ENCODE data around the gene BUD13. TPM values are rescaled to one million over a fixed set of nuclear protein-coding genes. Genes with fewer than 3 reads are reported as not detected.

BUD13 gene
- total RNA-seq, 1 experiment from 2014 or later = 22.9 TPM

DNA sequence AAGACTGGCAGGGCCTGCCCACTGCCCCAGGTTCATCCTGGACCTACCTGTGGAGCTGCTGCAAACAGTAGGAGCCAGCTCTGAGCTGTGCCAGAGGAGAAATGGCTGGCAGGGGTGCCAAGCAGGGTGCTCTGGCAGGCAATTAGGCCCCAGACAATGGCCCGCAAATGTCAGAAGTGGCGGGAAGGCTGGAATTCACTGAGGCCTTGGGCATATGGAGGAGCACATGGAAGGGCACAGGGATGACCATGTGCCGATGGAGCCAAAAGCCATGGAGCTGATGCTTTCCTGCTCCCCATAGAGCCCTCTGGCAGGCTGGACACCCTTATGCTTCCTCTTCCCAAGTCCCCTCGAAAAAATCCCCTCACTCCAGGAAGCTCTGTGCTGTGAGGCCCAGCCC, 62.0 kb downstream of the BUD13 start:
- ChIA-PET CTCF (no interaction called here), RAD21 (ENCODE audit: low non-redundant PET in 1 of 2, low total read pairs in 2 of 2, uncharacterized antibody in 2 of 2, unreplicated experiment in 2 of 2) (no interaction called here), POLR2A (no interaction called here)
- intact Hi-C loops (cut with micrococcal nuclease) = no loop called here
- H3K36me3 ChIP-seq (ENCODE audit: control insufficient read depth in 1 of 2, insufficient read depth in 2 of 2, low read length in 2 of 2) = no peaks in the 10 kb centered on the region
- no peak overlapping the region for H2AFZ ChIP-seq (ENCODE audit: low read depth, low read length, poor library complexity, severe bottlenecking)
- H3K9me3 ChIP-seq (ENCODE audit: control insufficient read depth in 1 of 2, insufficient read depth in 1 of 2, low read depth in 1 of 2, low read length in 2 of 2) = no peaks in the 10 kb centered on the region
- H3K27me3 ChIP-seq (ENCODE audit: insufficient read depth, low read length) = no peaks in the 10 kb centered on the region
- ATAC-seq (no peak), DNase-seq (ENCODE audit: low read depth, low spot score) (no peak)
- H3K9ac ChIP-seq (ENCODE audit: low read length) = no peak overlapping the region
- no peaks in the 10 kb centered on the region for H3K4me1 ChIP-seq (ENCODE audit: control insufficient read depth in 1 of 2, insufficient read depth in 2 of 2, low read length in 2 of 2)
- no peak overlapping the region for H3K4me2 ChIP-seq (ENCODE audit: low read length)
- TF ChIP-seq CEBPB (IDR thresholded peaks at IDR 0.05; ENCODE audit: low read depth) (no peak), EZH2 (IDR thresholded peaks at IDR 0.05) (no peak), ZNF274 (IDR thresholded peaks at IDR 0.05; ENCODE audit: low read depth, low read length) (no peak), MAX (IDR thresholded peaks at IDR 0.05) (no peak), EZH2phosphoT487 (IDR thresholded peaks at IDR 0.05; ENCODE audit: borderline replicate concordance) (no peak), RAD21 (IDR thresholded peaks at IDR 0.05; ENCODE audit: low read depth) (no peak)
- no peak overlapping the region for H3K4me3 ChIP-seq (replicated peaks in 1 of 2; ENCODE audit: low read depth in 1 of 2, low read length in 2 of 2)
- H3K27ac ChIP-seq (ENCODE audit: low read depth, low read length) = no peak overlapping the region
- H3K9me2 ChIP-seq (ENCODE audit: insufficient read depth) = no peaks in the 10 kb centered on the region
- H4K20me1 ChIP-seq (ENCODE audit: insufficient read depth) = no peaks in the 10 kb centered on the region
- BruUV-seq (replicated peaks) = no TSS peak
- H3K79me2 ChIP-seq (ENCODE audit: insufficient read depth, low read length) = no peaks in the 10 kb centered on the region

GRCh38 chr11:116710001-116710674, 62.6 kb downstream of the BUD13 start:
- Histone ChIP-seq H3K27ac (ENCODE audit: low read depth, low read length) (no peak overlapping the region), H3K4me2 (ENCODE audit: low read length) (no peak overlapping the region), H3K4me1 (ENCODE audit: control insufficient read depth in 1 of 2, insufficient read depth in 2 of 2, low read length in 2 of 2) (no peaks in the 10 kb centered on the region), H3K79me2 (ENCODE audit: insufficient read depth, low read length) (no peaks in the 10 kb centered on the region), H4K20me1 (ENCODE audit: insufficient read depth) (no peaks in the 10 kb centered on the region), H3K9ac (ENCODE audit: low read length) (no peak overlapping the region), H3K36me3 (ENCODE audit: control insufficient read depth in 1 of 2, insufficient read depth in 2 of 2, low read length in 2 of 2) (no peaks in the 10 kb centered on the region), H3K9me2 (ENCODE audit: insufficient read depth) (no peaks in the 10 kb centered on the region), H3K27me3 (ENCODE audit: insufficient read depth, low read length) (no peaks in the 10 kb centered on the region), H2AFZ (ENCODE audit: low read depth, low read length, poor library complexity, severe bottlenecking) (no peak overlapping the region), H3K4me3 (replicated peaks in 1 of 2; ENCODE audit: low read depth in 1 of 2, low read length in 2 of 2) (no peak overlapping the region), H3K9me3 (ENCODE audit: control insufficient read depth in 1 of 2, insufficient read depth in 1 of 2, low read depth in 1 of 2, low read length in 2 of 2) (no peaks in the 10 kb centered on the region)
- CTCF ChIA-PET = no interaction called here
- RAD21 ChIA-PET (ENCODE audit: low non-redundant PET in 1 of 2, low total read pairs in 2 of 2, uncharacterized antibody in 2 of 2, unreplicated experiment in 2 of 2) = no interaction called here
- no TSS peak for BruUV-seq (replicated peaks)
- DNase-seq (ENCODE audit: low read depth, low spot score) = no peak
- intact Hi-C loops (cut with micrococcal nuclease) = no loop called here
- POLR2A ChIA-PET = no interaction called here
- no peak for ATAC-seq
- TF ChIP-seq, protein P1, sequence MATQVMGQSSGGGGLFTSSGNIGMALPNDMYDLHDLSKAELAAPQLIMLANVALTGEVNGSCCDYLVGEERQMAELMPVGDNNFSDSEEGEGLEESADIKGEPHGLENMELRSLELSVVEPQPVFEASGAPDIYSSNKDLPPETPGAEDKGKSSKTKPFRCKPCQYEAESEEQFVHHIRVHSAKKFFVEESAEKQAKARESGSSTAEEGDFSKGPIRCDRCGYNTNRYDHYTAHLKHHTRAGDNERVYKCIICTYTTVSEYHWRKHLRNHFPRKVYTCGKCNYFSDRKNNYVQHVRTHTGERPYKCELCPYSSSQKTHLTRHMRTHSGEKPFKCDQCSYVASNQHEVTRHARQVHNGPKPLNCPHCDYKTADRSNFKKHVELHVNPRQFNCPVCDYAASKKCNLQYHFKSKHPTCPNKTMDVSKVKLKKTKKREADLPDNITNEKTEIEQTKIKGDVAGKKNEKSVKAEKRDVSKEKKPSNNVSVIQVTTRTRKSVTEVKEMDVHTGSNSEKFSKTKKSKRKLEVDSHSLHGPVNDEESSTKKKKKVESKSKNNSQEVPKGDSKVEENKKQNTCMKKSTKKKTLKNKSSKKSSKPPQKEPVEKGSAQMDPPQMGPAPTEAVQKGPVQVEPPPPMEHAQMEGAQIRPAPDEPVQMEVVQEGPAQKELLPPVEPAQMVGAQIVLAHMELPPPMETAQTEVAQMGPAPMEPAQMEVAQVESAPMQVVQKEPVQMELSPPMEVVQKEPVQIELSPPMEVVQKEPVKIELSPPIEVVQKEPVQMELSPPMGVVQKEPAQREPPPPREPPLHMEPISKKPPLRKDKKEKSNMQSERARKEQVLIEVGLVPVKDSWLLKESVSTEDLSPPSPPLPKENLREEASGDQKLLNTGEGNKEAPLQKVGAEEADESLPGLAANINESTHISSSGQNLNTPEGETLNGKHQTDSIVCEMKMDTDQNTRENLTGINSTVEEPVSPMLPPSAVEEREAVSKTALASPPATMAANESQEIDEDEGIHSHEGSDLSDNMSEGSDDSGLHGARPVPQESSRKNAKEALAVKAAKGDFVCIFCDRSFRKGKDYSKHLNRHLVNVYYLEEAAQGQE (IDR thresholded peaks at IDR 0.05; ENCODE audit: low read depth) = no peak
- TF ChIP-seq EGR1 (IDR thresholded peaks at IDR 0.05; ENCODE audit: low read depth) (no peak), SRF (IDR thresholded peaks at IDR 0.05; ENCODE audit: low read depth) (no peak), RAD21 (IDR thresholded peaks at IDR 0.05; ENCODE audit: low read depth) (no peak), FOSL1 (IDR thresholded peaks at IDR 0.05; ENCODE audit: low read depth) (no peak), CEBPB (IDR thresholded peaks at IDR 0.05; ENCODE audit: low read depth) (no peak), JUND (IDR thresholded peaks at IDR 0.05) (no peak), EZH2phosphoT487 (IDR thresholded peaks at IDR 0.05; ENCODE audit: borderline replicate concordance) (no peak), ELF1 (IDR thresholded peaks at IDR 0.05; ENCODE audit: borderline replicate concordance, low read depth) (no peak), CBX3 (IDR thresholded peaks at IDR 0.05; ENCODE audit: low read depth) (no peak), YY1 (IDR thresholded peaks at IDR 0.05; ENCODE audit: extremely low read depth, insufficient replicate concordance, low read depth, low read length) (no peak), POLR2A (IDR thresholded peaks at IDR 0.05; ENCODE audit: borderline replicate concordance, extremely low read depth, insufficient read depth, insufficient read length) (no peak)
- TF ChIP-seq, protein P2, sequence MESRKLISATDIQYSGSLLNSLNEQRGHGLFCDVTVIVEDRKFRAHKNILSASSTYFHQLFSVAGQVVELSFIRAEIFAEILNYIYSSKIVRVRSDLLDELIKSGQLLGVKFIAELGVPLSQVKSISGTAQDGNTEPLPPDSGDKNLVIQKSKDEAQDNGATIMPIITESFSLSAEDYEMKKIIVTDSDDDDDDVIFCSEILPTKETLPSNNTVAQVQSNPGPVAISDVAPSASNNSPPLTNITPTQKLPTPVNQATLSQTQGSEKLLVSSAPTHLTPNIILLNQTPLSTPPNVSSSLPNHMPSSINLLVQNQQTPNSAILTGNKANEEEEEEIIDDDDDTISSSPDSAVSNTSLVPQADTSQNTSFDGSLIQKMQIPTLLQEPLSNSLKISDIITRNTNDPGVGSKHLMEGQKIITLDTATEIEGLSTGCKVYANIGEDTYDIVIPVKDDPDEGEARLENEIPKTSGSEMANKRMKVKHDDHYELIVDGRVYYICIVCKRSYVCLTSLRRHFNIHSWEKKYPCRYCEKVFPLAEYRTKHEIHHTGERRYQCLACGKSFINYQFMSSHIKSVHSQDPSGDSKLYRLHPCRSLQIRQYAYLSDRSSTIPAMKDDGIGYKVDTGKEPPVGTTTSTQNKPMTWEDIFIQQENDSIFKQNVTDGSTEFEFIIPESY (IDR thresholded peaks at IDR 0.05; ENCODE audit: extremely low read depth, insufficient replicate concordance, low read length) = no peak

Data from HCT116 (cell line).